ENCODE measurements around the gene TPO.

Gene TPO

GRCh38 chr2:1413156-1413710 lies at the start of gene TPO:
TSS of gene TPO (plus strand) at chr2:1413463. CDS start at chr2:1414409, 946 bp downstream.
- no peak within 1 kb of the TSS for H3K4me3 ChIP-seq (replicated peaks in 1 of 2; ENCODE audit: low read depth in 2 of 2, low read length in 2 of 2)
- TF ChIP-seq CTCF (IDR thresholded peaks at IDR 0.05; ENCODE audit: low read depth, low read length), result no peak
- no peak for DNase-seq (ENCODE audit: low read depth in 2 of 2)

- H3K4me3 ChIP-seq (replicated peaks in 1 of 2; ENCODE audit: low read depth in 2 of 2, low read length in 2 of 2), result no peak overlapping the region
- DNase-seq (ENCODE audit: low read depth in 2 of 2), result no peak
Measured at GRCh38 chr2:1366546-1367134, 46.6 kb upstream of the TPO start.

GRCh38 chr2:1367601-1368000 lies 45.7 kb upstream of the TPO start:
- no peak overlapping the region for H3K4me3 ChIP-seq (replicated peaks in 1 of 2; ENCODE audit: low read depth in 2 of 2, low read length in 2 of 2)
- DNase-seq (ENCODE audit: low read depth in 2 of 2), result no peak
- no peak for TF ChIP-seq CTCF (IDR thresholded peaks at IDR 0.05; ENCODE audit: low read depth, low read length)

More at GRCh38 chr2:1366546-1367134, 46.6 kb upstream of the TPO start:
- no peak for TF ChIP-seq CTCF (IDR thresholded peaks at IDR 0.05; ENCODE audit: low read depth, low read length)

GRCh38 chr2:1369905-1370304 lies 43.4 kb upstream of the TPO start:
- no peak overlapping the region for H3K4me3 ChIP-seq (replicated peaks in 1 of 2; ENCODE audit: low read depth in 2 of 2, low read length in 2 of 2)
- TF ChIP-seq CTCF (IDR thresholded peaks at IDR 0.05; ENCODE audit: low read depth, low read length), result no peak
- no peak for DNase-seq (ENCODE audit: low read depth in 2 of 2)

GRCh38 chr2:1370461-1370860 lies 42.8 kb upstream of the TPO start:
- H3K4me3 ChIP-seq (replicated peaks in 1 of 2; ENCODE audit: low read depth in 2 of 2, low read length in 2 of 2), result no peak overlapping the region

GRCh38 chr2:1371082-1371481 lies 42.2 kb upstream of the TPO start:
- no peak for TF ChIP-seq CTCF (IDR thresholded peaks at IDR 0.05; ENCODE audit: low read depth, low read length)
- DNase-seq (ENCODE audit: low read depth in 2 of 2), result no peak
- H3K4me3 ChIP-seq (replicated peaks in 1 of 2; ENCODE audit: low read depth in 2 of 2, low read length in 2 of 2), result no peak overlapping the region

More at GRCh38 chr2:1370461-1370860, 42.8 kb upstream of the TPO start:
- no peak for TF ChIP-seq CTCF (IDR thresholded peaks at IDR 0.05; ENCODE audit: low read depth, low read length)
- no peak for DNase-seq (ENCODE audit: low read depth in 2 of 2)

- H3K4me3 ChIP-seq (replicated peaks in 1 of 2; ENCODE audit: low read depth in 2 of 2, low read length in 2 of 2), result no peak overlapping the region
- no peak for DNase-seq (ENCODE audit: low read depth in 2 of 2)
- no peak for TF ChIP-seq CTCF (IDR thresholded peaks at IDR 0.05; ENCODE audit: low read depth, low read length)
Measured at GRCh38 chr2:1373830-1374229, 39.4 kb upstream of the TPO start.
